Measurements from ENCODE around the gene TAPBP. TPM values are rescaled to one million over a fixed set of nuclear protein-coding genes. Genes with fewer than 3 reads are reported as not detected.
A peak's percentile ranks its signal among the peaks of the same experiment; 100 is the strongest.

The TAPBP gene
- total RNA-seq, 2 donors from 2014 or later, result 204 to 235 TPM

- intact Hi-C loops (cut with DNase I), result no loop called here
- Histone ChIP-seq H3K9me3 (no peaks in the 10 kb centered on the region), H3K9ac (ENCODE audit: low read depth in 2 of 2, low read length in 2 of 2) (no peak overlapping the region), H3K4me3 (no peak overlapping the region), H3K36me3 (no peaks in the 10 kb centered on the region), H3K27ac (no peak overlapping the region), H3K27me3 (no peaks in the 10 kb centered on the region), H3K4me1 (peaks cover 5% of the 10 kb centered on the region)
- TF ChIP-seq CTCF (IDR thresholded peaks at IDR 0.05), result no peak
- no peak for DNase-seq
Observed at GRCh38 chr6:33251395-33252012, 62.4 kb downstream of the TAPBP start.

GRCh38 chr6:33250731-33251130 lies 63.1 kb downstream of the TAPBP start:
- no peak for TF ChIP-seq CTCF (IDR thresholded peaks at IDR 0.05)
- no peaks in the 10 kb centered on the region for H3K9me3 ChIP-seq
- peaks cover 5% of the 10 kb centered on the region for H3K4me1 ChIP-seq
- no peak for DNase-seq
- H3K4me3 ChIP-seq, result no peak overlapping the region
- H3K27ac ChIP-seq, result no peak overlapping the region
- H3K36me3 ChIP-seq, result no peaks in the 10 kb centered on the region
- H3K9ac ChIP-seq (ENCODE audit: low read depth in 2 of 2, low read length in 2 of 2), result no peak overlapping the region
- intact Hi-C loops (cut with DNase I), result no loop called here
- H3K27me3 ChIP-seq, result no peaks in the 10 kb centered on the region

- Histone ChIP-seq H3K9ac (ENCODE audit: low read depth in 2 of 2, low read length in 2 of 2) (peak overlapping the region; percentile 93 to 95), H3K9me3 (no peaks in the 10 kb centered on the region), H3K4me1 (peaks cover 5% of the 10 kb centered on the region), H3K36me3 (no peaks in the 10 kb centered on the region), H3K27ac (peak overlapping the region; percentile 91), H3K4me3 (peak overlapping the region; percentile 54), H3K27me3 (no peaks in the 10 kb centered on the region)
- intact Hi-C loops (cut with DNase I), result loop anchor here (2.0 to 5.0 kb wide), 3 partner anchors 88 to 235 kb away; no protein-coding TSS in a partner anchor
- no peak for TF ChIP-seq CTCF (IDR thresholded peaks at IDR 0.05)
- peak; percentile 32 for DNase-seq
Observed at GRCh38 chr6:33249732-33250630, 63.9 kb downstream of the TAPBP start.

Small RNAs within 50 kb of the gene (microRNA-seq; reads per million reads assigned to microRNA genes)
- gene MIR6834, result not detected
- not detected for gene MIR6873

Other genes with a start within 250 kb of the TAPBP start
- 10 to 100 TPM; 18.7 to 58.7 TPM for gene HLA-DPA1, start 240.4 kb downstream of the TAPBP start, total RNA-seq
- gene HLA-DPB1, start 238.1 kb downstream of the TAPBP start, total RNA-seq, result 10 to 100 TPM; 21.3 to 53.5 TPM
- gene COL11A2, start 121.6 kb downstream of the TAPBP start, total RNA-seq, result under 1 TPM; 0.13 to 0.44 TPM
- gene RXRB, start 113.4 kb downstream of the TAPBP start, total RNA-seq, result 10 to 100 TPM; 33.4 to 36.3 TPM
- 100 to 1,000 TPM; 170 to 212 TPM for gene SLC39A7, start 113.2 kb downstream of the TAPBP start, total RNA-seq
- 10 to 100 TPM; 13.0 to 23.7 TPM for gene HSD17B8, start 109.4 kb downstream of the TAPBP start, total RNA-seq
- 10 to 100 TPM; 24.8 to 30.9 TPM for gene RING1, start 105.6 kb downstream of the TAPBP start, total RNA-seq
- gene VPS52, start 42.2 kb downstream of the TAPBP start, total RNA-seq, result 10 to 100 TPM; 48.4 to 73.2 TPM
- gene RPS18, start 42.0 kb downstream of the TAPBP start, total RNA-seq, result 1,000 to 10,000 TPM; 1,996 to 2,041 TPM
- gene B3GALT4, start 37.0 kb downstream of the TAPBP start, total RNA-seq, result 10 to 100 TPM; 22.0 to 26.4 TPM
- gene WDR46, start 24.8 kb downstream of the TAPBP start, total RNA-seq, result 10 to 100 TPM; 25.7 to 51.7 TPM
- gene PFDN6, start 24.5 kb downstream of the TAPBP start, total RNA-seq, result 10 to 100 TPM; 36.5 to 77.0 TPM
- gene RGL2, start 15.1 kb downstream of the TAPBP start, total RNA-seq, result 10 to 100 TPM; 29.9 to 34.7 TPM
- 10 to 100 TPM; 12.4 to 16.9 TPM for gene ZBTB22, start 3.7 kb upstream of the TAPBP start, total RNA-seq
- 10 to 100 TPM; 38.7 to 46.7 TPM for gene DAXX, start 8.9 kb upstream of the TAPBP start, total RNA-seq
- gene KIFC1, start 77.7 kb upstream of the TAPBP start, total RNA-seq, result 10 to 100 TPM; 15.8 to 74.6 TPM
- 10 to 100 TPM; 21.9 to 39.5 TPM for gene PHF1, start 96.9 kb upstream of the TAPBP start, total RNA-seq
- gene CUTA, start 104.0 kb upstream of the TAPBP start, total RNA-seq, result 100 to 1,000 TPM; 145 to 172 TPM
- 10 to 100 TPM in 1 of 2 donors, 1 to 10 TPM in 1; 5.3 to 10.4 TPM for gene SYNGAP1, start 106.0 kb upstream of the TAPBP start, total RNA-seq
- gene ZBTB9, start 140.5 kb upstream of the TAPBP start, total RNA-seq, result 1 to 10 TPM; 4.8 to 8.1 TPM